H1 (cell line): ENCODE measurements around the gene SPATA21. TPM values are rescaled to one million over a fixed set of nuclear protein-coding genes. Genes with fewer than 3 reads are reported as not detected.

ENCODE experiments used
- CTCF ChIA-PET: fragments of 300-600 bp; sonication (Branson Sonifier 250); formaldehyde crosslinking; loops from one replicate; lab custom pipeline; 2021; ENCODE audit not compliant: partially characterized antibody; lab: Charles Lee
- POLR2A ChIA-PET: fragments of 300-600 bp; sonication (Branson Sonifier 250); formaldehyde crosslinking; loops from one replicate; lab custom pipeline; 2021; ENCODE audit warnings: inconsistent platforms; ENCODE audit not compliant: partially characterized antibody; lab: Charles Lee
- DNase-seq, 2 experiments: peaks; one replicate each; pipeline versions ENCODE4 v3.0.0 to v3.0.0-alpha.2; 2010 to 2022; ENCODE audit warnings: low spot score in 2 of 2, low read depth in 1 of 2, mixed read lengths in 1 of 2
- FAIRE-seq: peaks from 2 replicates; lab custom pipeline; 2011; peaks lifted over from hg19 to GRCh38; lab: Jason Lieb, UNC
- H2AFZ ChIP-seq: 2 replicates; pipeline ENCODE4 v1.8.1; 2012; ENCODE audit warnings: low read length, inconsistent platforms
- H2AK5ac ChIP-seq: 2 replicates; pipeline ENCODE4 v1.6.1; 2013; ENCODE audit warnings: low read depth, low read length
- H2BK120ac ChIP-seq: replicated peaks from 2 replicates; pipeline ENCODE3; 2013; ENCODE audit warnings: low read depth, low read length, inconsistent platforms
- H2BK12ac ChIP-seq: 2 replicates; pipeline ENCODE4 v1.6.1; 2013; ENCODE audit warnings: low read depth, low read length
- H2BK15ac ChIP-seq: 2 replicates; pipeline ENCODE4 v1.6.1; 2013; ENCODE audit warnings: low read length
- H2BK20ac ChIP-seq: 2 replicates; pipeline ENCODE4 v1.6.1; 2013; ENCODE audit warnings: low read length
- H2BK5ac ChIP-seq: 2 replicates; pipeline ENCODE4 v1.6.1; 2013; ENCODE audit warnings: low read depth, low read length
- H3K14ac ChIP-seq: 2 replicates; pipeline ENCODE4 v1.6.1; 2013; ENCODE audit warnings: inconsistent platforms; ENCODE audit not compliant: insufficient read length
- H3K18ac ChIP-seq: 2 replicates; pipeline ENCODE4 v1.6.1; 2013; ENCODE audit warnings: low read length; ENCODE audit errors: extremely low read depth
- H3K23ac ChIP-seq: 2 replicates; pipeline ENCODE4 v1.6.1; 2013; ENCODE audit warnings: inconsistent platforms; ENCODE audit not compliant: insufficient read length
- H3K23me2 ChIP-seq: 2 replicates; pipeline ENCODE4 v1.6.1; 2013; ENCODE audit warnings: low read depth, low read length
- H3K27ac ChIP-seq: 2 replicates; pipeline ENCODE4 v1.6.1; 2011; ENCODE audit warnings: low read depth, low read length, inconsistent platforms
- H3K27me3 ChIP-seq, 4 experiments: replicated peaks in 1 of 4; 1 replicate in 1 of 4; 2 replicates in 3 of 4; pipeline versions ENCODE4 v1.6.1 to v1.8.1; 2011 to 2013; ENCODE audit warnings: low read length in 3 of 4, mild to moderate bottlenecking in 3 of 4, inconsistent platforms in 2 of 4, mixed read lengths in 2 of 4, moderate library complexity in 1 of 4; ENCODE audit not compliant: control insufficient read depth in 3 of 4, insufficient read depth in 3 of 4; ENCODE audit errors: extremely low read depth in 1 of 4
- H3K36me3 ChIP-seq, 4 experiments: 2 replicates each; pipeline versions ENCODE4 v1.6.1 to v1.8.1; 2011 to 2013; ENCODE audit warnings: mild to moderate bottlenecking in 4 of 4, low read length in 3 of 4, moderate library complexity in 2 of 4, control low read depth in 1 of 4, inconsistent platforms in 1 of 4; ENCODE audit not compliant: insufficient read depth in 4 of 4, control insufficient read depth in 2 of 4
- H3K4ac ChIP-seq: replicated peaks from 2 replicates; pipeline ENCODE3; 2013; ENCODE audit warnings: low read length, low read depth, mixed read lengths, inconsistent platforms; ENCODE audit not compliant: insufficient read length
- H3K4me1 ChIP-seq, 4 experiments: replicated peaks in 1 of 4; 1 replicate in 1 of 4; 2 replicates in 3 of 4; pipeline versions ENCODE4 v1.6.1 to v1.8.1; 2011 to 2013; ENCODE audit warnings: low read length in 3 of 4, inconsistent platforms in 2 of 4, mixed read lengths in 1 of 4; ENCODE audit not compliant: insufficient read depth in 4 of 4, control insufficient read depth in 3 of 4
- H3K4me2 ChIP-seq, 2 experiments: 2 replicates each; pipeline versions ENCODE4 v1.6.1 to v1.8.1; 2011 to 2013; ENCODE audit warnings: low read depth in 2 of 2, low read length in 2 of 2, control low read depth in 1 of 2, inconsistent platforms in 1 of 2, mild to moderate bottlenecking in 1 of 2; ENCODE audit not compliant: insufficient read depth in 1 of 2
- H3K4me3 ChIP-seq, 4 experiments: fragments of 200-600, 300-600 bp in 1 of 4; sonication (generic), shearing (Covaris generic), sonication (Bioruptor Twin) in 1 of 4; 2 replicates each; pipeline versions ENCODE4 v1.5.1 to v1.8.1; 2011 to 2016; ENCODE audit warnings: low read length in 4 of 4, low read depth in 3 of 4, control low read depth in 2 of 4, inconsistent platforms in 2 of 4, mild to moderate bottlenecking in 2 of 4, mixed read lengths in 1 of 4, moderate library complexity in 1 of 4; ENCODE audit not compliant: insufficient read depth in 2 of 4; ENCODE audit errors: extremely low read depth in 1 of 4
- H3K56ac ChIP-seq: replicated peaks from 2 replicates; pipeline ENCODE3; 2013; ENCODE audit warnings: low read depth, mild to moderate bottlenecking, mixed read lengths, low read length, inconsistent platforms; ENCODE audit not compliant: insufficient read length
- H3K79me1 ChIP-seq: 2 replicates; pipeline ENCODE4 v1.6.1; 2013; ENCODE audit warnings: low read depth, low read length, control low read depth
- H3K79me2 ChIP-seq, 2 experiments: 2 replicates each; pipeline versions ENCODE4 v1.6.1 to v1.8.1; 2012 to 2013; ENCODE audit warnings: low read length in 2 of 2, mild to moderate bottlenecking in 2 of 2, inconsistent platforms in 1 of 2; ENCODE audit not compliant: insufficient read depth in 2 of 2, control insufficient read depth in 1 of 2
- H3K9ac ChIP-seq, 4 experiments: replicated peaks in 1 of 4; 1 replicate in 1 of 4; 2 replicates in 3 of 4; pipeline versions ENCODE4 v1.6.1 to v1.8.1; 2011 to 2013; ENCODE audit warnings: low read depth in 3 of 4, low read length in 3 of 4, control low read depth in 2 of 4, mild to moderate bottlenecking in 2 of 4, moderate library complexity in 2 of 4, inconsistent platforms in 1 of 4; ENCODE audit errors: extremely low read depth in 1 of 4
- H3K9me3 ChIP-seq, 2 experiments: 2 replicates each; pipeline versions ENCODE4 v1.6.1 to v1.8.1; 2012 to 2013; ENCODE audit warnings: mild to moderate bottlenecking in 2 of 2, moderate library complexity in 2 of 2, control low read depth in 1 of 2, inconsistent platforms in 1 of 2, low read depth in 1 of 2, low read length in 1 of 2, mixed read lengths in 1 of 2; ENCODE audit not compliant: insufficient read depth in 2 of 2
- H4K20me1 ChIP-seq, 2 experiments: replicated peaks in 1 of 2; 2 replicates each; pipeline versions ENCODE3 to v1.8.1; 2011 to 2013; ENCODE audit warnings: inconsistent platforms in 2 of 2, low read length in 2 of 2, mild to moderate bottlenecking in 1 of 2; ENCODE audit not compliant: insufficient read depth in 2 of 2, control insufficient read depth in 1 of 2
- H4K5ac ChIP-seq: 2 replicates; pipeline ENCODE4 v1.6.1; 2013; ENCODE audit warnings: low read length, low read depth, mixed read lengths, inconsistent platforms; ENCODE audit not compliant: insufficient read length
- H4K8ac ChIP-seq: 2 replicates; pipeline ENCODE4 v1.8.0; 2013; ENCODE audit warnings: mild to moderate bottlenecking, moderate library complexity, low read length, inconsistent platforms; ENCODE audit not compliant: insufficient read depth; ENCODE audit errors: extremely low read depth
- H4K91ac ChIP-seq: replicated peaks from 2 replicates; pipeline ENCODE3; 2013; ENCODE audit warnings: low read length, mixed read lengths, inconsistent platforms; ENCODE audit not compliant: insufficient read length
- CEBPB ChIP-seq: IDR thresholded peaks from 2 replicates; pipeline ENCODE4 v1.6.1; 2012; ENCODE audit warnings: low read depth, low read length
- CHD2 ChIP-seq: IDR thresholded peaks from 2 replicates; pipeline ENCODE4 v1.6.1; 2012; ENCODE audit warnings: low read length, improper control_type of control experiment
- EP300 ChIP-seq, 2 experiments: IDR thresholded peaks; 1 replicate in 1 of 2; 2 replicates in 1 of 2; pipeline ENCODE4 v1.6.1; 2011 to 2012; ENCODE audit warnings: low read depth in 2 of 2, low read length in 2 of 2, mild to moderate bottlenecking in 2 of 2, borderline replicate concordance in 1 of 2, inconsistent platforms in 1 of 2, moderate library complexity in 1 of 2
- KDM4A ChIP-seq: IDR thresholded peaks from one replicate; pipeline ENCODE4 v1.7.1; 2012; ENCODE audit warnings: low read depth, mild to moderate bottlenecking, moderate library complexity, low read length, inconsistent platforms; ENCODE audit not compliant: severe bottlenecking
- MAFK ChIP-seq: IDR thresholded peaks from 2 replicates; pipeline ENCODE4 v1.6.1; 2012; ENCODE audit warnings: low read depth, mild to moderate bottlenecking, improper control_type of control experiment, low read length
- RXRA ChIP-seq: IDR thresholded peaks from 2 replicates; pipeline ENCODE4 v1.6.1; 2011; ENCODE audit warnings: low read depth, mild to moderate bottlenecking, low read length, moderate library complexity; ENCODE audit not compliant: insufficient read depth
- SP1 ChIP-seq: IDR thresholded peaks from 2 replicates; pipeline ENCODE4 v1.6.1; 2011; ENCODE audit warnings: low read depth, low read length
- YY1 ChIP-seq: IDR thresholded peaks from 2 replicates; pipeline ENCODE4 v1.6.1; 2011; ENCODE audit warnings: low read depth, mild to moderate bottlenecking, low read length
- WGBS, 2 experiments: shearing (Covaris generic) in 1 of 2; methylation state at CpG; one replicate each; pipeline versions ENCODE4 v1.1.6 to v1.1.7; 2013 to 2015; ENCODE audit warnings: low lambda C conversion rate in 2 of 2, mixed read lengths in 2 of 2, inconsistent platforms in 1 of 2, low coverage in 1 of 2, missing lambda C conversion rate in 1 of 2; ENCODE audit not compliant: insufficient replicate concordance in 2 of 2, insufficient coverage in 1 of 2, insufficient read length in 1 of 2; ENCODE audit errors: extremely low coverage in 1 of 2, missing lambda C conversion rate in 1 of 2; 5-methylcytosine and 5-hydroxymethylcytosine counted together
- polyA plus RNA-seq, 7 experiments: library from polyadenylated mRNA; depleted of rRNA in 3 of 7; stranded (reverse) in 5 of 7; unstranded in 2 of 7; fragments of >200 nt in 5 of 7; fragments of 200-250 nt in 2 of 7; gene quantifications; 1 replicate in 5 of 7; 2 replicates in 1 of 7; 4 replicates in 1 of 7; pipeline versions ENCODE4 v1.2.1 to v1.2.3, GENCODE V29; 2011 to 2013; ENCODE audit warnings: missing spikeins in 2 of 7, mixed read lengths in 2 of 7
- total RNA-seq: library from RNA; stranded (reverse); fragmentation: NEBNext Ultra II Directional; extraction: Animal tissue kit (Norgen Biotek cat#: 25700); gene quantifications from 2 replicates; pipeline ENCODE4 v1.2.1, GENCODE V29; 2021
- TF ChIP-seq, protein P1 (sequence below): IDR thresholded peaks from 2 replicates; pipeline ENCODE4 v1.6.1; 2012; ENCODE audit warnings: inconsistent platforms

The SPATA21 gene
- total and polyA plus RNA-seq, 2 of the 8 experiments (the other 6 are each of a cell fraction or from before 2014, with no cell fraction given), result not detected

DNA sequence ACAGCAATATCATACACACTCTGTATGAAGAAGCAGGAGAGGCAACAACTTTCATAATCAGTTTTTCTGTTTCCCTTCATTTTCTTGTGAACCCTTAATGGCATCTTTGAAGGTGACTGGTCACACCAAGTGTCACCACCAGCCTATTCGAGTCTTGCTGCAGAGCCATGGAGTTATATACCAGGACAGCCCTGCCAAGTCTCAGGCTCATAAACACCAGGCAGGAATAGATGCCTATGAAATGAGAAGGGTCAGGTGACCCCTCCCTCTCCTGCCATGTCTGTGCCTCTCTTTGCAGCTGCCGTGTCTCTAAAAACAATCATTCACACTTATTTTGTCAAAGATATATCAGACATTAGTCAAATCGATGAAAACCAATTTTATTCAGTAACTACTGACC lies 31.3 kb upstream of the SPATA21 start:
- Histone ChIP-seq H4K91ac (no peak overlapping the region), H3K4me1 (no peaks in the 10 kb centered on the region), H2BK12ac (no peak overlapping the region), H2BK20ac (no peak overlapping the region), H3K4me3 (no peak overlapping the region), H3K79me1 (no peaks in the 10 kb centered on the region), H3K27ac (no peak overlapping the region), H2AK5ac (no peak overlapping the region), H4K8ac (no peak overlapping the region), H3K4me2 (no peak overlapping the region), H2BK5ac (no peak overlapping the region), H3K9me3 (no peaks in the 10 kb centered on the region), H3K18ac (no peak overlapping the region), H3K4ac (no peak overlapping the region), H3K14ac (no peak overlapping the region), H3K79me2 (no peaks in the 10 kb centered on the region), H3K27me3 (no peaks in the 10 kb centered on the region), H3K9ac (no peak overlapping the region), H2BK15ac (no peak overlapping the region), H4K5ac (no peak overlapping the region), H3K23ac (no peak overlapping the region), H2AFZ (no peak overlapping the region), H2BK120ac (no peak overlapping the region), H4K20me1 (peaks cover 0 to 2% of the 10 kb centered on the region in 2 experiments), H3K56ac (no peak overlapping the region), H3K36me3 (peaks cover 2 to 12% (median 5%) of the 10 kb centered on the region in 4 experiments; a peak in 6 of 8 replicates), H3K23me2 (no peaks in the 10 kb centered on the region)
- TF ChIP-seq MAFK, result no peak
- no peak for TF ChIP-seq SP1
- TF ChIP-seq RXRA, result no peak
- TF ChIP-seq KDM4A, result no peak
- TF ChIP-seq CHD2, result no peak
- no peak for TF ChIP-seq YY1
- TF ChIP-seq, protein P1, sequence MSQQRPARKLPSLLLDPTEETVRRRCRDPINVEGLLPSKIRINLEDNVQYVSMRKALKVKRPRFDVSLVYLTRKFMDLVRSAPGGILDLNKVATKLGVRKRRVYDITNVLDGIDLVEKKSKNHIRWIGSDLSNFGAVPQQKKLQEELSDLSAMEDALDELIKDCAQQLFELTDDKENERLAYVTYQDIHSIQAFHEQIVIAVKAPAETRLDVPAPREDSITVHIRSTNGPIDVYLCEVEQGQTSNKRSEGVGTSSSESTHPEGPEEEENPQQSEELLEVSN, result no peak
- TF ChIP-seq CEBPB, result no peak
- TF ChIP-seq EP300 (IDR thresholded peaks at IDR 0.05; ENCODE audit: borderline replicate concordance in 1 of 2, low read depth in 2 of 2, low read length in 2 of 2), result no peak
- ChIA-PET POLR2A (interaction anchor here (0.8 to 1.2 kb wide), 2 partner anchors 9 to 11 kb away, joined by 4 read pairs; no protein-coding TSS in a partner anchor), CTCF (no interaction called here)
- FAIRE-seq (no peak), DNase-seq (no peak)
- 55% methylated on average over 3 of the region's 3 CpGs; no CpG with 5 or more reads in 1 of the 2 experiments for WGBS, 2 experiments
